GM23338 (cell line): ENCODE results near the gene CHST11. TPM values are rescaled to one million over a fixed set of nuclear protein-coding genes. Genes with fewer than 3 reads are reported as not detected.

Experiments
- ATAC-seq: fragments of 200-7000 bp; cut with Tn5 transposase; 3 replicates; pipeline ENCODE4 v1.9.1; 2020
- DNase-seq: peaks from one replicate; pipeline ENCODE4 v3.0.0-alpha.2; 2015; ENCODE audit warnings: low spot score
- H2AFZ ChIP-seq: fragments of 200-600 bp; sonication (generic); 2 replicates; pipeline ENCODE4 v1.8.0; 2016; ENCODE audit warnings: antibody characterized with exemption, mild to moderate bottlenecking, moderate library complexity
- H3F3A ChIP-seq: fragments of 200-600 bp; sonication (generic); replicated peaks from 2 replicates; pipeline ENCODE4 v1.8.0; 2017; ENCODE audit warnings: antibody characterized with exemption, mixed run types, low read depth
- H3K27ac ChIP-seq: fragments of 200-600 bp; sonication (generic); 2 replicates; pipeline ENCODE4 v1.6.1; 2016; ENCODE audit warnings: low read depth
- H3K27me3 ChIP-seq: fragments of 200-600 bp; sonication (generic); 2 replicates; pipeline ENCODE4 v1.8.0; 2016; ENCODE audit warnings: mild to moderate bottlenecking, mixed run types, moderate library complexity; ENCODE audit not compliant: insufficient read depth
- H3K36me3 ChIP-seq: fragments of 200-600 bp; sonication (generic); 2 replicates; pipeline ENCODE4 v1.8.0; 2016; ENCODE audit warnings: mild to moderate bottlenecking; ENCODE audit not compliant: insufficient read depth
- H3K4me1 ChIP-seq: fragments of 200-600 bp; sonication (generic); 2 replicates; pipeline ENCODE4 v1.8.0; 2016; ENCODE audit warnings: mild to moderate bottlenecking, moderate library complexity; ENCODE audit not compliant: insufficient read depth
- H3K4me2 ChIP-seq: fragments of 200-600 bp; sonication (generic); 2 replicates; pipeline ENCODE4 v1.7.1; 2017; ENCODE audit warnings: mixed run types
- H3K4me3 ChIP-seq: fragments of 200-600 bp; sonication (generic); 2 replicates; pipeline ENCODE4 v1.6.1; 2016; ENCODE audit warnings: mixed run types
- H3K79me2 ChIP-seq: fragments of 200-600 bp; sonication (generic); replicated peaks from 2 replicates; pipeline ENCODE4 v1.8.0; 2017; ENCODE audit warnings: mild to moderate bottlenecking; ENCODE audit not compliant: insufficient read depth
- H3K9me2 ChIP-seq: fragments of 200-600 bp; sonication (generic); 2 replicates; pipeline ENCODE4 v1.8.0; 2017; ENCODE audit not compliant: insufficient read depth
- H4K20me1 ChIP-seq: fragments of 200-600 bp; sonication (generic); replicated peaks from 2 replicates; pipeline ENCODE4 v1.8.0; 2017; ENCODE audit warnings: mild to moderate bottlenecking; ENCODE audit not compliant: insufficient read depth
- H3K27ac Mint-ChIP-seq: 2 replicates; pipeline ENCODE4 v1.8.0; 2020; ENCODE audit warnings: inconsistent platforms, mild to moderate bottlenecking, moderate library complexity, mixed read lengths
- H3K27me3 Mint-ChIP-seq: 3 replicates; pipeline ENCODE4 v1.8.0; 2022; ENCODE audit warnings: low read depth, mild to moderate bottlenecking, moderate library complexity, mixed read lengths, inconsistent platforms; ENCODE audit not compliant: insufficient read depth, poor library complexity
- H3K36me3 Mint-ChIP-seq: 3 replicates; pipeline ENCODE4 v1.8.0; 2021; ENCODE audit warnings: low read depth, mild to moderate bottlenecking, inconsistent platforms, moderate library complexity, mixed read lengths
- H3K4me1 Mint-ChIP-seq: 3 replicates; pipeline ENCODE4 v1.8.0; 2020; ENCODE audit warnings: mild to moderate bottlenecking, inconsistent platforms, mixed read lengths
- H3K4me3 Mint-ChIP-seq: 3 replicates; pipeline ENCODE4 v1.8.0; 2021; ENCODE audit warnings: moderate library complexity, mild to moderate bottlenecking, inconsistent platforms, mixed read lengths
- H3K9me3 Mint-ChIP-seq: 3 replicates; pipeline ENCODE4 v1.8.0; 2020; ENCODE audit warnings: moderate library complexity, mild to moderate bottlenecking, inconsistent platforms, mixed read lengths
- CREB1 ChIP-seq: fragments of 250-450 bp; sonication (Bioruptor Pico); IDR thresholded peaks from 2 replicates; pipeline ENCODE4 v1.5.0; 2020; ENCODE audit warnings: low read depth, mild to moderate bottlenecking, moderate library complexity
- CTCF ChIP-seq, 2 experiments: fragments of 200-600 bp in 1 of 2; sonication (generic) in 1 of 2; conservative IDR thresholded peaks; 2 replicates each; pipeline versions ENCODE4 v1.5.1 to v1.6.1; 2016 to 2017; ENCODE audit warnings: antibody characterized with exemption in 2 of 2, low read depth in 2 of 2, mild to moderate bottlenecking in 2 of 2, moderate library complexity in 1 of 2
- EZH2 ChIP-seq: fragments of 200-600 bp; sonication (generic); IDR thresholded peaks from one replicate; pipeline ENCODE4 v1.8.0; 2017; ENCODE audit warnings: antibody characterized with exemption, mild to moderate bottlenecking, low read depth; ENCODE audit not compliant: unreplicated experiment
- EZH2phosphoT487 ChIP-seq: fragments of 200-600 bp; sonication (generic); IDR thresholded peaks from one replicate; pipeline ENCODE4 v1.8.1; 2018; ENCODE audit warnings: antibody characterized with exemption; ENCODE audit not compliant: unreplicated experiment
- JUNB ChIP-seq: IDR thresholded peaks from one replicate; pipeline ENCODE4 v1.6.1; 2016; ENCODE audit warnings: antibody characterized with exemption; ENCODE audit not compliant: unreplicated experiment
- NANOG ChIP-seq: IDR thresholded peaks from 2 replicates; pipeline ENCODE4 v1.6.1; 2016; ENCODE audit warnings: antibody characterized with exemption, borderline replicate concordance
- REST ChIP-seq: IDR thresholded peaks from one replicate; pipeline ENCODE4 v1.6.1; 2018; ENCODE audit warnings: antibody characterized with exemption; ENCODE audit not compliant: unreplicated experiment
- STAT1 ChIP-seq: IDR thresholded peaks from one replicate; pipeline ENCODE4 v1.6.1; 2016; ENCODE audit warnings: antibody characterized with exemption; ENCODE audit not compliant: unreplicated experiment
- ZNF114 ChIP-seq: fragments of 250-450 bp; sonication (Bioruptor Pico); IDR thresholded peaks from 2 replicates; pipeline ENCODE4 v1.5.0; 2020; ENCODE audit warnings: mild to moderate bottlenecking, moderate library complexity
- ZNF331 ChIP-seq: fragments of 250-450 bp; sonication (Bioruptor Pico); IDR thresholded peaks from 2 replicates; pipeline ENCODE4 v1.5.0; 2020; ENCODE audit warnings: low read depth, mild to moderate bottlenecking, moderate library complexity
- polyA plus RNA-seq: library from polyadenylated mRNA; unstranded; fragments of >200 nt; fragmentation: Nextera tagmentation; extraction: Ambion mirVana; gene quantifications from 2 replicates; pipeline ENCODE4 v1.2.1, GENCODE V29; 2016
- total RNA-seq: library from RNA; depleted of rRNA; stranded (reverse); fragments of >200 nt; shearing (Covaris generic); gene quantifications from 2 replicates; pipeline ENCODE4 v1.2.3, GENCODE V29; 2014
- TF ChIP-seq, protein P1 (sequence below): fragments of 250-450 bp; sonication (Bioruptor Pico); IDR thresholded peaks from 2 replicates; pipeline ENCODE4 v1.5.0; 2020; ENCODE audit warnings: mild to moderate bottlenecking, moderate library complexity

The CHST11 gene
- total and polyA plus RNA-seq, 2 experiments from 2014 or later = 7.7 to 25.7 TPM

DNA sequence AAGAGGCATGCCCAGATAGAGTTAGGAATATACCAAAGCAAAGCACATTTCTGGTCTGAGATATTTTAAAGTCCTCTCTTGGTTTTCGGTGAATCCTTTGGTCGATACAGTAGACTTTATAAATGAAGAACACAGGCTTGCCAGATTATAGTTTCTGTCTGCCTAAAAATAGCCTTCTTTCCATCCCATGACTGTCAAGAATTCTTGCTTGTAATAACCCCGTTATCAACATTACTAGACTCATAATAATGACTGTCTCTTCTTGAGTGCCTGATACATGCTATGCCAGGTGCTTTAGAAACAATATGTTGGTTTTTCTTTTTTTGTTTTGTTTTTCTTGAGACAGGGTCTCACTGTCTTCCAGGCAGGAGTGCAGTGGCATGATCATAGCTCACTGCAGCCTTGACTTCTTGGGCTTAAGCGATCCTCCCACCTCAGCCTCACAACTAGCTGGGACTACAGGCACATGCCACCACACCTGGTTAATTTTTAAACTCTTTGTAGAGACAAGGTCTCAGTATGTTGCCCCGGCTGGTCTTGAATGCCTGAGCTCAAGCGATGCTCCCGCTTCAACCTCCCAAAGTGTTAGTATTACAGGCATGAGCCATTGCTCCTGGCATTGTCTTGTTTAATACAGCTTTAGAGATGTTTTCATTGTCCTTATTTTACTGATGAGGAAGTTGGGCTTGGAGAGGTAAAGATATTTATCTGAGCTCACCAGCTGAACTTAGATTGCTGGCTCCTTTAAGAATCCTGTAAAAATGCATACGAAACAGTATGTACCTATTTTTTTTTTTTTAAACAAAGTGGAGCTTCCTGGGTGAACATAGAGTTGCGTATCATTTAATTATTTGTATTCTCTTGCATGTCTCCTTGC lies 30.4 kb downstream of the CHST11 start:
- ATAC-seq = no peak
- H3K36me3 Mint-ChIP-seq = no peaks in the 10 kb centered on the region
- H3K4me1 Mint-ChIP-seq = peaks cover 19% of the 10 kb centered on the region
- no peaks in the 10 kb centered on the region for H3K9me2 ChIP-seq
- peaks cover 2% of the 10 kb centered on the region; the same call in 1 of the 3 replicates for H3K9me3 Mint-ChIP-seq
- H3K27me3 ChIP-seq = no peaks in the 10 kb centered on the region
- no peak overlapping the region for H3K4me3 ChIP-seq
- H3K79me2 ChIP-seq = peaks cover 7% of the 10 kb centered on the region; the same call in 1 of the 2 replicates
- H4K20me1 ChIP-seq = peaks cover 6% of the 10 kb centered on the region
- H3K27me3 Mint-ChIP-seq = peaks cover 8% of the 10 kb centered on the region
- H3F3A ChIP-seq = no peaks in the 10 kb centered on the region
- no peak overlapping the region for H3K4me2 ChIP-seq
- DNase-seq = no peak
- no peaks in the 10 kb centered on the region for H3K36me3 ChIP-seq
- no peak overlapping the region for H3K4me3 Mint-ChIP-seq
- 0 out of 2 replicates have a peak overlapping the region, but pooled peaks have one; percentile 12 for H3K27ac ChIP-seq
- no peak for TF ChIP-seq REST
- TF ChIP-seq CTCF (conservative IDR thresholded peaks at IDR 0.05; ENCODE audit: low read depth in 2 of 2) = no peak
- TF ChIP-seq EZH2 = no peak
- TF ChIP-seq CREB1 = no peak
- no peak for TF ChIP-seq ZNF331 (CRISPR knock-in tag)
- no peak for TF ChIP-seq ZNF114 (CRISPR knock-in tag)
- TF ChIP-seq STAT1 = no peak
- TF ChIP-seq, protein P1, sequence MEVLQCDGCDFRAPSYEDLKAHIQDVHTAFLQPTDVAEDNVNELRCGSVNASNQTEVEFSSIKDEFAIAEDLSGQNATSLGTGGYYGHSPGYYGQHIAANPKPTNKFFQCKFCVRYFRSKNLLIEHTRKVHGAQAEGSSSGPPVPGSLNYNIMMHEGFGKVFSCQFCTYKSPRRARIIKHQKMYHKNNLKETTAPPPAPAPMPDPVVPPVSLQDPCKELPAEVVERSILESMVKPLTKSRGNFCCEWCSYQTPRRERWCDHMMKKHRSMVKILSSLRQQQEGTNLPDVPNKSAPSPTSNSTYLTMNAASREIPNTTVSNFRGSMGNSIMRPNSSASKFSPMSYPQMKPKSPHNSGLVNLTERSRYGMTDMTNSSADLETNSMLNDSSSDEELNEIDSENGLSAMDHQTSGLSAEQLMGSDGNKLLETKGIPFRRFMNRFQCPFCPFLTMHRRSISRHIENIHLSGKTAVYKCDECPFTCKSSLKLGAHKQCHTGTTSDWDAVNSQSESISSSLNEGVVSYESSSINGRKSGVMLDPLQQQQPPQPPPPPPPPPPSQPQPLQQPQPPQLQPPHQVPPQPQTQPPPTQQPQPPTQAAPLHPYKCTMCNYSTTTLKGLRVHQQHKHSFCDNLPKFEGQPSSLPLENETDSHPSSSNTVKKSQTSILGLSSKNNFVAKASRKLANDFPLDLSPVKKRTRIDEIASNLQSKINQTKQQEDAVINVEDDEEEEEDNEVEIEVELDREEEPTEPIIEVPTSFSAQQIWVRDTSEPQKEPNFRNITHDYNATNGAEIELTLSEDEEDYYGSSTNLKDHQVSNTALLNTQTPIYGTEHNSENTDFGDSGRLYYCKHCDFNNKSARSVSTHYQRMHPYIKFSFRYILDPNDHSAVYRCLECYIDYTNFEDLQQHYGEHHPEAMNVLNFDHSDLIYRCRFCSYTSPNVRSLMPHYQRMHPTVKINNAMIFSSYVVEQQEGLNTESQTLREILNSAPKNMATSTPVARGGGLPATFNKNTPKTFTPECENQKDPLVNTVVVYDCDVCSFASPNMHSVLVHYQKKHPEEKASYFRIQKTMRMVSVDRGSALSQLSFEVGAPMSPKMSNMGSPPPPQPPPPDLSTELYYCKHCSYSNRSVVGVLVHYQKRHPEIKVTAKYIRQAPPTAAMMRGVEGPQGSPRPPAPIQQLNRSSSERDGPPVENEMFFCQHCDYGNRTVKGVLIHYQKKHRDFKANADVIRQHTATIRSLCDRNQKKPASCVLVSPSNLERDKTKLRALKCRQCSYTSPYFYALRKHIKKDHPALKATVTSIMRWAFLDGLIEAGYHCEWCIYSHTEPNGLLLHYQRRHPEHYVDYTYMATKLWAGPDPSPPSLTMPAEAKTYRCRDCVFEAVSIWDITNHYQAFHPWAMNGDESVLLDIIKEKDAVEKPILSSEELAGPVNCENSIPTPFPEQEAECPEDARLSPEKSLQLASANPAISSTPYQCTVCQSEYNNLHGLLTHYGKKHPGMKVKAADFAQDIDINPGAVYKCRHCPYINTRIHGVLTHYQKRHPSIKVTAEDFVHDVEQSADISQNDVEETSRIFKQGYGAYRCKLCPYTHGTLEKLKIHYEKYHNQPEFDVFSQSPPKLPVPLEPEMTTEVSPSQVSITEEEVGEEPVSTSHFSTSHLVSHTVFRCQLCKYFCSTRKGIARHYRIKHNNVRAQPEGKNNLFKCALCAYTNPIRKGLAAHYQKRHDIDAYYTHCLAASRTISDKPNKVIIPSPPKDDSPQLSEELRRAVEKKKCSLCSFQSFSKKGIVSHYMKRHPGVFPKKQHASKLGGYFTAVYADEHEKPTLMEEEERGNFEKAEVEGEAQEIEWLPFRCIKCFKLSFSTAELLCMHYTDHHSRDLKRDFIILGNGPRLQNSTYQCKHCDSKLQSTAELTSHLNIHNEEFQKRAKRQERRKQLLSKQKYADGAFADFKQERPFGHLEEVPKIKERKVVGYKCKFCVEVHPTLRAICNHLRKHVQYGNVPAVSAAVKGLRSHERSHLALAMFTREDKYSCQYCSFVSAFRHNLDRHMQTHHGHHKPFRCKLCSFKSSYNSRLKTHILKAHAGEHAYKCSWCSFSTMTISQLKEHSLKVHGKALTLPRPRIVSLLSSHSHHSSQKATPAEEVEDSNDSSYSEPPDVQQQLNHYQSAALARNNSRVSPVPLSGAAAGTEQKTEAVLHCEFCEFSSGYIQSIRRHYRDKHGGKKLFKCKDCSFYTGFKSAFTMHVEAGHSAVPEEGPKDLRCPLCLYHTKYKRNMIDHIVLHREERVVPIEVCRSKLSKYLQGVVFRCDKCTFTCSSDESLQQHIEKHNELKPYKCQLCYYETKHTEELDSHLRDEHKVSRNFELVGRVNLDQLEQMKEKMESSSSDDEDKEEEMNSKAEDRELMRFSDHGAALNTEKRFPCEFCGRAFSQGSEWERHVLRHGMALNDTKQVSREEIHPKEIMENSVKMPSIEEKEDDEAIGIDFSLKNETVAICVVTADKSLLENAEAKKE (CRISPR knock-in tag) = no peak
- TF ChIP-seq EZH2phosphoT487 = no peak
- no peak for TF ChIP-seq NANOG
- no peak for TF ChIP-seq JUNB
- H3K4me1 ChIP-seq = no peaks in the 10 kb centered on the region
- H2AFZ ChIP-seq = no peak overlapping the region
- no peak overlapping the region; the same call in 1 of the 2 replicates for H3K27ac Mint-ChIP-seq
